ENCODE results near the gene SEMA5B.

The SEMA5B gene

GRCh38 chr3:122998856-122999255, 28.7 kb downstream of the SEMA5B start:
- TF ChIP-seq, protein P1, sequence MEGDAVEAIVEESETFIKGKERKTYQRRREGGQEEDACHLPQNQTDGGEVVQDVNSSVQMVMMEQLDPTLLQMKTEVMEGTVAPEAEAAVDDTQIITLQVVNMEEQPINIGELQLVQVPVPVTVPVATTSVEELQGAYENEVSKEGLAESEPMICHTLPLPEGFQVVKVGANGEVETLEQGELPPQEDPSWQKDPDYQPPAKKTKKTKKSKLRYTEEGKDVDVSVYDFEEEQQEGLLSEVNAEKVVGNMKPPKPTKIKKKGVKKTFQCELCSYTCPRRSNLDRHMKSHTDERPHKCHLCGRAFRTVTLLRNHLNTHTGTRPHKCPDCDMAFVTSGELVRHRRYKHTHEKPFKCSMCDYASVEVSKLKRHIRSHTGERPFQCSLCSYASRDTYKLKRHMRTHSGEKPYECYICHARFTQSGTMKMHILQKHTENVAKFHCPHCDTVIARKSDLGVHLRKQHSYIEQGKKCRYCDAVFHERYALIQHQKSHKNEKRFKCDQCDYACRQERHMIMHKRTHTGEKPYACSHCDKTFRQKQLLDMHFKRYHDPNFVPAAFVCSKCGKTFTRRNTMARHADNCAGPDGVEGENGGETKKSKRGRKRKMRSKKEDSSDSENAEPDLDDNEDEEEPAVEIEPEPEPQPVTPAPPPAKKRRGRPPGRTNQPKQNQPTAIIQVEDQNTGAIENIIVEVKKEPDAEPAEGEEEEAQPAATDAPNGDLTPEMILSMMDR (IDR thresholded peaks at IDR 0.05; ENCODE audit: borderline replicate concordance, insufficient read depth, low read depth, low read length), result no peak
- H3K4me3 ChIP-seq (ENCODE audit: low read depth, low read length), result no peak overlapping the region

GRCh38 chr3:122998206-122998605, 29.4 kb downstream of the SEMA5B start:
- no peak overlapping the region for H3K4me3 ChIP-seq (ENCODE audit: low read depth, low read length)
- TF ChIP-seq, protein P1 (IDR thresholded peaks at IDR 0.05; ENCODE audit: borderline replicate concordance, insufficient read depth, low read depth, low read length), result no peak

- no peak overlapping the region for H3K4me3 ChIP-seq (ENCODE audit: low read depth, low read length)
- TF ChIP-seq, protein P1 (IDR thresholded peaks at IDR 0.05; ENCODE audit: borderline replicate concordance, insufficient read depth, low read depth, low read length), result no peak
Observed at GRCh38 chr3:122996038-122996580, 31.5 kb downstream of the SEMA5B start.

DNA sequence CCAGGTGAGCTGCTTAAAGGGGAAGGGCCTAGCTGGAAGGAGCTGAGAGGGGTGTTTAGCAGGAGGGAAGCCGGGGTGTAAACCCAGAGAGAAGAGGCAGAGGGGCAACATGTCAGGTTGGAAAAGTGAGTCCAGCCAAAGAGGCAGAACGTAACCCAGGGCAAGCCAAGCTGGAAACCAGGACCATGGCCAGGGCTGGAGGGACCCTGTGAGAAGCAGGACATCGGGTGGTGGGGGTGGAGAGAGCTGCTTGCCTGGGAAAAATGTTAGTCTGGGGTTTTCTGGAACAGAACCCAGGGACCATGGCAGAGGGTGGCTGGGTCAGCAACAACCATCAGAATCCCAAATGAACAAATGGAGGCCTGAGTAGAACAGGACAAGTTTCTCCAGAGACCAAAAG, 32.6 kb downstream of the SEMA5B start:
- TF ChIP-seq, protein P1 (IDR thresholded peaks at IDR 0.05; ENCODE audit: borderline replicate concordance, insufficient read depth, low read depth, low read length), result no peak
- no peak overlapping the region for H3K4me3 ChIP-seq (ENCODE audit: low read depth, low read length)

DNA sequence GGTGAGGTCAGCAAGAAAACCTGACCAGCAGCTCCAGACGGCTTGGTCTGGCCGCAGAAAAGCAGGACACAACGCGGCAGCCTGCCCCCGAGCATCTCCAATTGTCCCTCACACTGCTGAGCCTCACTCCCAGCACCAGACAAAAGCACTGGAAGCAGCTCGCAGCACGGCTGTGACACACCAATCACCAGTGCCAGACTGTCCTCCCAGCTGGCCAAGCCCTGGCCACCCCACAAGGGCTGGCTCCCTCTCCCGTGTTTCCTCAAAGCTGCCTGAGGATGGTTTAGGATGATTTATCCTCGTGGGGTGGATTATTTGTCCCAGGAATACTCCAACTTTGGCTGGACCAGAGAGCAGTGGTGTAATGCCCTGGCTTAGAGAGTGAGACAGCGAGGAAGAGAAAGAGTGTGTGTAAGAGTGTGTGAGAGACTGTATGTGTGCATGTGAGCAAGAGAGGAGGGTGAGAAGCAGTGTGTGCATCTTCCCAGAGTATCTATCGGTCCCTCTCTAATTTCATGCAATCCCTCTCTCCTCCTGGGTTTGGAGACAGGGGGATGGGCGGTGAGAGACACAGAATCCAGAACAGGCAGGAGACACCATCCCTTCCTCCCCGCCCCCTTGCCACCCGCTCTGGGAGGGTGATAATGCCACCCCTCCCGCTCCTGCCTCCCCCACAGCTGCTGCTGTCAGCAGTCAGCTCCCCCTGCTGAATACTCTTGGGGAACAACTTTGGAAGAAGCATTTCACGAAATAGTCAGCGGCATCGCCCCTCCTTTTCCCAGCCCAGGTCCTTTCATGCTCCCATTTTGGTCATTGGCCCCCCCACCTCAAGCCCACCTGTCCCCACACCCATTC, 34.2 kb downstream of the SEMA5B start:
- TF ChIP-seq, protein P1 (IDR thresholded peaks at IDR 0.05; ENCODE audit: borderline replicate concordance, insufficient read depth, low read depth, low read length), result no peak
- no peak overlapping the region for H3K4me3 ChIP-seq (ENCODE audit: low read depth, low read length)

- TF ChIP-seq, protein P1 (IDR thresholded peaks at IDR 0.05; ENCODE audit: borderline replicate concordance, insufficient read depth, low read depth, low read length), result no peak
- no peak overlapping the region for H3K4me3 ChIP-seq (ENCODE audit: low read depth, low read length)
Observed at GRCh38 chr3:122992676-122993075, 34.9 kb downstream of the SEMA5B start.

DNA sequence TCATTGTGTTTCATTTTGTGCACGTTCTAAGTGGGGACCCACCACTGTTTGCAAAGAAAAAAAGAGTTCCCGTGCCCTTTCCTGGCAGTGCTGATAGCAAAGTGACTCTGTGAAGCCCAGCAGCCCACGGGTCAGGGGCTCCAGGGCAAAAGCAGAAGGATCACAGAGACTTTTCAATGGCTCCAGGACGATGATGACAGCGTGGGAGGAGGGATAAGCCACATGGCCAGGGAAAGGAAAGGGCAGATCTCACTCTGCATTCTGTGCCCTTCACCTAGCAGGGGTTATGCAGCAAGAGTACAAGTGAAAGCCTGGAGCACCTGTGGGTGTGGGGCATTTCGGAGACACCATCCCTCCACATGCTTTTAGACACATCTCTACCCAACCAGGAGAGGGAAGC, 35.4 kb downstream of the SEMA5B start:
- no peak overlapping the region for H3K4me3 ChIP-seq (ENCODE audit: low read depth, low read length)
- TF ChIP-seq, protein P1 (IDR thresholded peaks at IDR 0.05; ENCODE audit: borderline replicate concordance, insufficient read depth, low read depth, low read length), result no peak
